Measurements from ENCODE around the gene TRIM44. TPM values are rescaled to one million over a fixed set of nuclear protein-coding genes. Genes with fewer than 3 reads are reported as not detected.
"Not testable (repeated sequence)": the region's sequence is repeated elsewhere in the genome, so short reads cannot be mapped to it uniquely, and the experiment has no call there.

Gene TRIM44
- polyA plus RNA-seq, 4 donors = 8.9 to 35.4 (median 12.8) TPM

GRCh38 chr11:35702126-35702525, 39.6 kb downstream of the TRIM44 start:
- Histone ChIP-seq H3K36me3 (ENCODE audit: control insufficient read depth in 3 of 3, insufficient read depth in 2 of 3, low read depth in 1 of 3, low read length in 3 of 3) (peaks cover 0 to 2% (median 0%) of the 10 kb centered on the region in 3 donors), H3K27ac (ENCODE audit: low read depth in 1 of 3, low read length in 2 of 3) (no peak overlapping the region), H3K4me1 (ENCODE audit: control insufficient read depth in 3 of 3, insufficient read depth in 2 of 3, low read depth in 1 of 3, low read length in 2 of 3) (no peaks in the 10 kb centered on the region), H3K27me3 (ENCODE audit: control insufficient read depth in 3 of 3, insufficient read depth in 3 of 3, low read length in 3 of 3) (no peaks in the 10 kb centered on the region), H3K4me3 (ENCODE audit: low read depth in 1 of 3, low read length in 3 of 3) (no peak overlapping the region), H3K9me3 (ENCODE audit: control insufficient read depth in 2 of 2, insufficient read depth in 1 of 2, low read depth in 1 of 2, low read length in 1 of 2) (peaks cover 0 to 13% of the 10 kb centered on the region in 2 donors)
- FAIRE-seq (no peak), DNase-seq (no peak)
- WGBS, 3 donors = 97 to 98% (median 98%) methylated on average over 15 of the region's 15 CpGs

GRCh38 chr11:35709376-35709775, 46.8 kb downstream of the TRIM44 start:
- Histone ChIP-seq H3K27ac (ENCODE audit: low read depth in 1 of 3, low read length in 2 of 3) (no peak overlapping the region), H3K9me3 (ENCODE audit: control insufficient read depth in 2 of 2, insufficient read depth in 1 of 2, low read depth in 1 of 2, low read length in 1 of 2) (no peaks in the 10 kb centered on the region), H3K36me3 (ENCODE audit: control insufficient read depth in 3 of 3, insufficient read depth in 2 of 3, low read depth in 1 of 3, low read length in 3 of 3) (no peaks in the 10 kb centered on the region), H3K27me3 (ENCODE audit: control insufficient read depth in 3 of 3, insufficient read depth in 3 of 3, low read length in 3 of 3) (no peaks in the 10 kb centered on the region), H3K4me1 (ENCODE audit: control insufficient read depth in 3 of 3, insufficient read depth in 2 of 3, low read depth in 1 of 3, low read length in 2 of 3) (no peaks in the 10 kb centered on the region), H3K4me3 (ENCODE audit: low read depth in 1 of 3, low read length in 3 of 3) (no peak overlapping the region)
- FAIRE-seq (no peak), DNase-seq (no peak)
- 73 to 89% (median 84%) methylated on average over 3 of the region's 3 CpGs for WGBS, 3 donors

GRCh38 chr11:35711173-35711910, 48.8 kb downstream of the TRIM44 start:
- no peaks in the 10 kb centered on the region for H3K27me3 ChIP-seq (ENCODE audit: control insufficient read depth in 3 of 3, insufficient read depth in 3 of 3, low read length in 3 of 3)
- no peaks in the 10 kb centered on the region for H3K36me3 ChIP-seq (ENCODE audit: control insufficient read depth in 3 of 3, insufficient read depth in 2 of 3, low read depth in 1 of 3, low read length in 3 of 3)
- DNase-seq = no peak
- no peaks in the 10 kb centered on the region for H3K9me3 ChIP-seq (ENCODE audit: control insufficient read depth in 2 of 2, insufficient read depth in 1 of 2, low read depth in 1 of 2, low read length in 1 of 2)
- FAIRE-seq = no peak
- H3K4me1 ChIP-seq (ENCODE audit: control insufficient read depth in 3 of 3, insufficient read depth in 2 of 3, low read depth in 1 of 3, low read length in 2 of 3) = peaks cover 0 to 2% (median 0%) of the 10 kb centered on the region in 3 donors
- H3K27ac ChIP-seq (ENCODE audit: low read depth in 1 of 3, low read length in 2 of 3) = no peak overlapping the region
- WGBS, 3 donors = 93 to 96% (median 94%) methylated on average over 3 of the region's 3 CpGs
- H3K4me3 ChIP-seq (ENCODE audit: low read depth in 1 of 3, low read length in 3 of 3) = no peak overlapping the region

DNA sequence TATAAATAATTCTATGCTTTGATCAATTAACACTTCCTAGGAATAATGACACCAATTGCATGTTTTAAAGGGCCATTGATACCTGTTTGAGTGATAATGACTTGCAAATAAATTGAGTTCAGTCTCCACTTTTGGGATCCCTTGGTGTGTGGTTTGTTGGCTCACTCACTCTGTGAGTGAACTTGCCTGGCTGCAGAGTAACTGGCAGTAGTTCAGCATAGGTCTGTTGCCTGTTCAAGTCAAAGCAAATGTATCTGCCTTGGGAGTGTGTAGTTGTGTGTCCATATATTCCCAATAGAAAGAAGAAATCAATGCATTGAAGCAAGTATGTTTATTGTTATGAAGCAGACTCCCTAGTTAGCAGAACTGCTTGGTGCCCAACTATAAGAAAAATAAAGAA, 49.3 kb downstream of the TRIM44 start:
- FAIRE-seq = no peak
- no peak overlapping the region for H3K4me3 ChIP-seq (ENCODE audit: low read depth in 1 of 3, low read length in 3 of 3)
- peaks cover 0 to 2% (median 0%) of the 10 kb centered on the region in 3 donors for H3K4me1 ChIP-seq (ENCODE audit: control insufficient read depth in 3 of 3, insufficient read depth in 2 of 3, low read depth in 1 of 3, low read length in 2 of 3)
- H3K9me3 ChIP-seq (ENCODE audit: control insufficient read depth in 2 of 2, insufficient read depth in 1 of 2, low read depth in 1 of 2, low read length in 1 of 2) = no peaks in the 10 kb centered on the region
- no peak for DNase-seq
- H3K27ac ChIP-seq (ENCODE audit: low read depth in 1 of 3, low read length in 2 of 3) = no peak overlapping the region
- no peaks in the 10 kb centered on the region for H3K36me3 ChIP-seq (ENCODE audit: control insufficient read depth in 3 of 3, insufficient read depth in 2 of 3, low read depth in 1 of 3, low read length in 3 of 3)
- H3K27me3 ChIP-seq (ENCODE audit: control insufficient read depth in 3 of 3, insufficient read depth in 3 of 3, low read length in 3 of 3) = no peaks in the 10 kb centered on the region

- Histone ChIP-seq H3K4me1 (ENCODE audit: control insufficient read depth in 3 of 3, insufficient read depth in 2 of 3, low read depth in 1 of 3, low read length in 2 of 3) (peaks cover 0 to 2% (median 0%) of the 10 kb centered on the region in 3 donors), H3K27ac (ENCODE audit: low read depth in 1 of 3, low read length in 2 of 3) (no peak overlapping the region), H3K36me3 (ENCODE audit: control insufficient read depth in 3 of 3, insufficient read depth in 2 of 3, low read depth in 1 of 3, low read length in 3 of 3) (no peaks in the 10 kb centered on the region), H3K4me3 (ENCODE audit: low read depth in 1 of 3, low read length in 3 of 3) (no peak overlapping the region), H3K9me3 (ENCODE audit: control insufficient read depth in 2 of 2, insufficient read depth in 1 of 2, low read depth in 1 of 2, low read length in 1 of 2) (no peaks in the 10 kb centered on the region), H3K27me3 (ENCODE audit: control insufficient read depth in 3 of 3, insufficient read depth in 3 of 3, low read length in 3 of 3) (no peaks in the 10 kb centered on the region)
- FAIRE-seq = no peak
- no peak for DNase-seq
- 87 to 95% (median 93%) methylated on average over 3 of the region's 3 CpGs for WGBS, 3 donors
Measured at GRCh38 chr11:35712533-35712932, 50.0 kb downstream of the TRIM44 start.

GRCh38 chr11:35714882-35715627, 52.5 kb downstream of the TRIM44 start:
- Histone ChIP-seq H3K4me1 (ENCODE audit: control insufficient read depth in 3 of 3, insufficient read depth in 2 of 3, low read depth in 1 of 3, low read length in 2 of 3) (peaks cover 0 to 2% (median 0%) of the 10 kb centered on the region in 3 donors), H3K27ac (ENCODE audit: low read depth in 1 of 3, low read length in 2 of 3) (no peak overlapping the region), H3K27me3 (ENCODE audit: control insufficient read depth in 3 of 3, insufficient read depth in 3 of 3, low read length in 3 of 3) (no peaks in the 10 kb centered on the region), H3K4me3 (ENCODE audit: low read depth in 1 of 3, low read length in 3 of 3) (no peak overlapping the region), H3K9me3 (ENCODE audit: control insufficient read depth in 2 of 2, insufficient read depth in 1 of 2, low read depth in 1 of 2, low read length in 1 of 2) (no peaks in the 10 kb centered on the region), H3K36me3 (ENCODE audit: control insufficient read depth in 3 of 3, insufficient read depth in 2 of 3, low read depth in 1 of 3, low read length in 3 of 3) (no peaks in the 10 kb centered on the region)
- peak in 1 of 2 donors; percentile 17 for DNase-seq
- FAIRE-seq = no peak
- 94 to 100% (median 96%) methylated on average over 3 of the region's 3 CpGs for WGBS, 3 donors

- DNase-seq; H3K4me3 ChIP-seq (ENCODE audit: low read depth in 1 of 3, low read length in 3 of 3); H3K27me3 ChIP-seq (ENCODE audit: control insufficient read depth in 3 of 3, insufficient read depth in 3 of 3, low read length in 3 of 3); H3K9me3 ChIP-seq (ENCODE audit: control insufficient read depth in 2 of 2, insufficient read depth in 1 of 2, low read depth in 1 of 2, low read length in 1 of 2); FAIRE-seq; H3K4me1 ChIP-seq (ENCODE audit: control insufficient read depth in 3 of 3, insufficient read depth in 2 of 3, low read depth in 1 of 3, low read length in 2 of 3); H3K36me3 ChIP-seq (ENCODE audit: control insufficient read depth in 3 of 3, insufficient read depth in 2 of 3, low read depth in 1 of 3, low read length in 3 of 3); H3K27ac ChIP-seq (ENCODE audit: low read depth in 1 of 3, low read length in 2 of 3): not testable (repeated sequence)
- WGBS, 3 donors = 64 to 74% (median 67%) methylated on average over 2 of the region's 2 CpGs
Measured at GRCh38 chr11:35715677-35716076, 53.1 kb downstream of the TRIM44 start.

DNA sequence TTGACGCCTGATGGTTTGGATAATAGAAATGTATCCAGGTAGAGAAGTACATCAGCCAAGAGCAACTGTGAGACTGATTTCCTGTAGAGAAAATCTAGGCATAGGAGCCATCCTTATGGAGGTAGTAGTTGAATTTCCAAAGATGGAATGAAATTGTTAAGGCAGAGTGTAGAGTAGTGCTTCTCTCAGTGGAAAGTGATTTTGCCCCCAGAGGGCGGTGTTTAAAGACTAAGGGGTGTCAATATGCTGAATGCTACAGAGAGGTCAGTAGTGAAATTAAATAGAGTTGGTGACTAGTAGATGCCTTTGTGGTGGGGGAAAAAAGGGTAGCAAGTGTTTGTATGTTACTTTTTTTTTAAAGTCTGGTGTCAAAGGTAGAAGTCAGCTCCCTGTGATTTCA, 54.5 kb downstream of the TRIM44 start:
- no peak for DNase-seq
- WGBS, 3 donors = 97 to 100% (median 100%) methylated on average over 2 of the region's 2 CpGs
- Histone ChIP-seq H3K4me1 (ENCODE audit: control insufficient read depth in 3 of 3, insufficient read depth in 2 of 3, low read depth in 1 of 3, low read length in 2 of 3) (peaks cover 0 to 3% (median 2%) of the 10 kb centered on the region in 3 donors), H3K4me3 (ENCODE audit: low read depth in 1 of 3, low read length in 3 of 3) (no peak overlapping the region), H3K36me3 (ENCODE audit: control insufficient read depth in 3 of 3, insufficient read depth in 2 of 3, low read depth in 1 of 3, low read length in 3 of 3) (no peaks in the 10 kb centered on the region), H3K9me3 (ENCODE audit: control insufficient read depth in 2 of 2, insufficient read depth in 1 of 2, low read depth in 1 of 2, low read length in 1 of 2) (no peaks in the 10 kb centered on the region), H3K27ac (ENCODE audit: low read depth in 1 of 3, low read length in 2 of 3) (no peak overlapping the region), H3K27me3 (ENCODE audit: control insufficient read depth in 3 of 3, insufficient read depth in 3 of 3, low read length in 3 of 3) (no peaks in the 10 kb centered on the region)
- no peak for FAIRE-seq

Data from small intestine (tissue), 7 donors.